ENCODE results near the gene ARF1. TPM values are rescaled to one million over a fixed set of nuclear protein-coding genes. Genes with fewer than 3 reads are reported as not detected.

ARF1 gene
- total and polyA plus RNA-seq, 2 of the 8 experiments (the other 6 are each of a cell fraction or from before 2014, with no cell fraction given): 265 to 471 TPM

DNA sequence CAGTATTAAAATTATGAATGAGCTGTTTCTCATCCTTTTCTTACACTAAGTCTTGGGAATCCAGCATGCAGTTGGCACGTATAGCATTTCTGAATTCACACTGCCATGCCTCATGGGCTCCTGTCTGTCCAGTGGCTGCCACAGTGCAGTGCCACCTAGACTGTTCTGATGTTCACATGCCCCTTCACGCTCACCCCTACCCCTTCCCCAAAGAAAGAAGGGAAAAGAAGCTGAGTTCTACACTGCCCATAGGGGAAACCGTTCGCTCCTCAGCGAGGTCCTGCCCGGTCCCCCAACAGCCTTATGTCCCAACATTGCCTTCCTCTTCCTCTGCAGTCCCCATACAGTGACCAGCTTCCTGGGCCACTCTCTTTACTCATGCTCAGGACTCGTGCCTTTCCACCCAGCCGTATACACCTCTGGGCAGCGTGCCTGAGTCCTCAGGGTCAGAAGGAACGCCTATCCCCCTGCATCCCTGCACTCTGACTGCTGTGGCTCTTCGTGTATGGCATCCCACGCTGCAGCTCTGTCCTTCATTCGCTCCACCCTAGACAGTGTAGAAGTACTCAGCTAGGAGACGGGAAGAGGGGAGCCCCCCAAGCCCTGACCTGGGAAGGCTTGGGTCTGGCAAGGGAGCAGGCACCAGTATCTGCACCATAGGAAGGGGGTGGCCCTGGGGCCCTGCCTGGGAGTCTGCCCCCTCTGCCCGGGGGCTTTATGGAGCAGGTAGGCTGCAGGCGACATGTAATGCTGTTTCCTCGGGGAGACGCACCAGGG is 24.1 kb upstream of the ARF1 start (continued):
- no peak for TF ChIP-seq SRF (IDR thresholded peaks at IDR 0.05; ENCODE audit: low read depth, low read length)
- no peak for TF ChIP-seq KDM1A (IDR thresholded peaks at IDR 0.05; ENCODE audit: borderline replicate concordance, low read length)
- TF ChIP-seq CHD1 (IDR thresholded peaks at IDR 0.05; ENCODE audit: low read depth, low read length): no peak
- TF ChIP-seq EZH2 (IDR thresholded peaks at IDR 0.05; ENCODE audit: low read depth, low read length, severe bottlenecking): no peak
